BJ (cell line): ENCODE data around the gene ADAMTS3. TPM values are rescaled to one million over a fixed set of nuclear protein-coding genes. Genes with fewer than 3 reads are reported as not detected.

Experiments
- CTCF ChIA-PET: fragments of 350-600 bp; formaldehyde crosslinking; extraction: SDS; loops from one replicate; lab custom pipeline; 2021; ENCODE audit warnings: antibody characterized with exemption, inconsistent platforms; lab: Yijun Ruan, JAX
- POLR2A ChIA-PET: fragments of 300-600 bp; sonication (Branson Sonifier 250); formaldehyde crosslinking; extraction: SDS; loops from one replicate; lab custom pipeline; 2021; ENCODE audit warnings: antibody characterized with exemption; lab: Charles Lee
- DNase-seq: peaks from one replicate; pipeline ENCODE4 v3.0.0-alpha.2; 2011; ENCODE audit warnings: low read depth
- H3K27me3 ChIP-seq: 2 replicates; pipeline ENCODE4 v1.6.0; 2011; ENCODE audit warnings: low read length; ENCODE audit not compliant: control insufficient read depth, insufficient read depth
- H3K36me3 ChIP-seq: 2 replicates; pipeline ENCODE4 v1.5.1; 2011; ENCODE audit warnings: low read length; ENCODE audit not compliant: control insufficient read depth, insufficient read depth
- H3K4me3 ChIP-seq: 2 replicates; pipeline ENCODE4 v1.5.1; 2011; ENCODE audit warnings: low read depth, mild to moderate bottlenecking, control low read depth, low read length
- polyA plus RNA-seq: library from polyadenylated mRNA; depleted of rRNA; stranded (reverse); fragments of >200 nt; gene quantifications from 2 replicates; pipeline ENCODE4 v1.2.3, GENCODE V29; 2011
- TF ChIP-seq, protein P1 (sequence below): IDR thresholded peaks from 2 replicates; pipeline ENCODE4 v1.5.1; 2011; ENCODE audit warnings: low read depth, mild to moderate bottlenecking, control low read depth, inconsistent platforms, low read length, moderate library complexity; ENCODE audit not compliant: insufficient read depth

The ADAMTS3 gene
- polyA plus RNA-seq, 1 experiment, result 0.70 TPM

DNA sequence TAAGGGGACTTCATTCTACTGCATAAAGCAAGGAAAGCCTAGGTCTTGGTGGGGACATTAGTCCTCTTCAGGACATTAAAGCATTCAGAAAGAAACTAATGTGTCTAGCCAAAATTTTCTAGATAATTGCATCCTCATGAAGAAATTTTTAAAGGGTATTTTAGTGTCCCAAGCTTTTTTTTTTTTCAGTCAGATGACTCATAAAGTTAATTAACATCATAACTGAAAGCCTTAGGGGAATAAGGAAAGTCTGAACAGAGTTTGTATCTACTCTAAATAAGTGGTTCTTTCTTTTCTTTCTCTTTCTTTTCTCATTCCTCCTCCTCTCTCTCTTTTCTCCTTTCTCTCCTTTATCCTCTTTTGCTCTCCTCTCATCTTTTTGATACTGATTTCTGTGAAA lies 202.4 kb downstream of the ADAMTS3 start:
- no peaks in the 10 kb centered on the region for H3K36me3 ChIP-seq
- H3K4me3 ChIP-seq, result no peak overlapping the region
- no peaks in the 10 kb centered on the region for H3K27me3 ChIP-seq
- DNase-seq, result no peak
- CTCF ChIA-PET, result interaction anchor here (1.5 to 1.8 kb wide), 2 partner anchors 11 to 40 kb away, joined by 3 to 4 read pairs; no protein-coding TSS in a partner anchor
- TF ChIP-seq, protein P1, sequence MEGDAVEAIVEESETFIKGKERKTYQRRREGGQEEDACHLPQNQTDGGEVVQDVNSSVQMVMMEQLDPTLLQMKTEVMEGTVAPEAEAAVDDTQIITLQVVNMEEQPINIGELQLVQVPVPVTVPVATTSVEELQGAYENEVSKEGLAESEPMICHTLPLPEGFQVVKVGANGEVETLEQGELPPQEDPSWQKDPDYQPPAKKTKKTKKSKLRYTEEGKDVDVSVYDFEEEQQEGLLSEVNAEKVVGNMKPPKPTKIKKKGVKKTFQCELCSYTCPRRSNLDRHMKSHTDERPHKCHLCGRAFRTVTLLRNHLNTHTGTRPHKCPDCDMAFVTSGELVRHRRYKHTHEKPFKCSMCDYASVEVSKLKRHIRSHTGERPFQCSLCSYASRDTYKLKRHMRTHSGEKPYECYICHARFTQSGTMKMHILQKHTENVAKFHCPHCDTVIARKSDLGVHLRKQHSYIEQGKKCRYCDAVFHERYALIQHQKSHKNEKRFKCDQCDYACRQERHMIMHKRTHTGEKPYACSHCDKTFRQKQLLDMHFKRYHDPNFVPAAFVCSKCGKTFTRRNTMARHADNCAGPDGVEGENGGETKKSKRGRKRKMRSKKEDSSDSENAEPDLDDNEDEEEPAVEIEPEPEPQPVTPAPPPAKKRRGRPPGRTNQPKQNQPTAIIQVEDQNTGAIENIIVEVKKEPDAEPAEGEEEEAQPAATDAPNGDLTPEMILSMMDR, result no peak
- POLR2A ChIA-PET, result no interaction called here

DNA sequence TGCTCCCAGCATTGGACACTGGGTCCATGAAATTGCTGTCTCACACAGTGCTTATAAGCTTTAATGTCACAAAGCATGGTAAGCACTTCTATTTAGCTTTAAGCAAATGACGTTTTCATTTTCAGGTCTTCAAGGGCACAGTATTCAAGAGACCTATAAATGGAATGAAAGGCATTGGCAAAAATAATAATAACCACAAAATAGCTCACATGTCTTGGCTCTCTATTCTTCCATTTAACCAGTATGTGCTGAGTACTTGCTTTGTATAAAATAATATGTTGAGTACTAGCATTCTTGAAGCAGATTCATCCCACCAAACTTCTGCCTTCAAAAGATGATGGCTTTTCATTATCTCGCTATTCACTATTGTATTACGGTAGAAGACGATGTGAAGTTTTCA lies 203.0 kb downstream of the ADAMTS3 start:
- DNase-seq, result no peak
- ChIA-PET POLR2A (no interaction called here), CTCF (interaction anchor here (1.8 kb wide), 1 partner anchor 12 kb away, joined by 4 read pairs; no protein-coding TSS in a partner anchor)
- TF ChIP-seq, protein P1, result no peak
- Histone ChIP-seq H3K27me3 (no peaks in the 10 kb centered on the region), H3K4me3 (no peak overlapping the region), H3K36me3 (no peaks in the 10 kb centered on the region)

DNA sequence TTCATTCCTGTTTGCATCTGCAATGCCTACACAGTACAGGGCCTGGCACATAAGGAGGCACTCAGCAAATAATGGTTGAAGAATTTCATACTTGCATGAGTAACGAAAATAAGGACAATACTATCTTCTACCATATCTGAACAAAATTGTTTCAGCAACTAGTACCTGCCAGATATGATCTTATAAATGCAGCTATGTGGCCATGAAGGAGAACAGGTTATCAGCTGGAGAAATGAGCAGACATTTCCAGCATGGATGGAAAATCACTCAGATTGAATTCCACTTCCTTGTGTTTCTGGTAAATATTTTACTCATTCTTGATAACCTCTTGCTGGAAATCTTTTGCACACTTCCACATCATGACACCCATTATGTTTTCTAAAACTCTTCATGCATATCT lies 204.0 kb downstream of the ADAMTS3 start:
- no peak overlapping the region for H3K4me3 ChIP-seq
- ChIA-PET POLR2A (no interaction called here), CTCF (no interaction called here)
- no peaks in the 10 kb centered on the region for H3K36me3 ChIP-seq
- TF ChIP-seq, protein P1, result no peak
- no peaks in the 10 kb centered on the region for H3K27me3 ChIP-seq
- DNase-seq, result no peak

DNA sequence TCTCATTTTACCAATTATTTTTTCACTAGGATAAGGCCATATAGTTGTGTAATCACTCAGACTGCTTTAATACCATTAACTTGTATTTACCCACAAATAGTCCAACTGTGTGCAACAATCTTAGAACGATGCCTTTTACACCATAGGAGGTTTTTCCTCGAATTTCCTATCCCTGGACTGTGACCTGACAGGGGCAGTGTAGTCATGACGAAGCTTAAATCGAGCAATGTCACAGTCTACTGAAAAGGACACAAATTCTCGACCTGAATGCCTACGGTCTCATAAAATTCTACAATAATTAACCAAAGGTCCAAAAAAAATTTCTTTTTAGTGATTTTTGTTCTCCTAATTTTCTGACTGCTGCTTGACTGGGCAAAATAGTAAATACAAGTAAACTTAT lies 208.9 kb downstream of the ADAMTS3 start:
- CTCF ChIA-PET, result interaction anchor here (1.0 kb wide), 1 partner anchor 108 kb away, joined by 3 read pairs; no protein-coding TSS in a partner anchor
- H3K4me3 ChIP-seq, result no peak overlapping the region
- no peaks in the 10 kb centered on the region for H3K27me3 ChIP-seq
- TF ChIP-seq, protein P1, result no peak
- no peaks in the 10 kb centered on the region for H3K36me3 ChIP-seq
- DNase-seq, result no peak
- POLR2A ChIA-PET, result no interaction called here

DNA sequence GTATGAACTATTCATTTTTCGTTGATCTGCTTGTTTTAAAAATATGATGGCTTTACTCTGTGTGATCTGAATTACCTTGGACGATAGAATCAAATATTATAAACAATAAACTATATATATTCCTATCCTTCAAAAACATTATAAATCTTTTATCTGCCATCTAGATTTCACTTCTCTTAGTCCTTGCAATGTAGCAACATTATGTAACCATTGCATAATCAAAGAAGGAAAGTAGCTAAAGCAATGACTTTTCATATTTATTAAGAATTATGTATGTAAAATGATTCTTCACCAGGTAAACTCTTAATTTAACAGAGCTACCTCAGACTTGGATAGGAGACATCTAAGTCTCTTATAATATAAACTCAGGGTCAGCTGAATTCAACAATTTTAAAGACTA lies 210.5 kb downstream of the ADAMTS3 start:
- ChIA-PET POLR2A (interaction anchor here (0.5 kb wide), 1 partner anchor 1172 kb away, joined by 3 read pairs; no protein-coding TSS in a partner anchor), CTCF (interaction anchor here (0.6 kb wide), 1 partner anchor 585 kb away, joined by 5 read pairs; no protein-coding TSS in a partner anchor)
- H3K4me3 ChIP-seq, result no peak overlapping the region
- no peak for DNase-seq
- no peaks in the 10 kb centered on the region for H3K36me3 ChIP-seq
- no peaks in the 10 kb centered on the region for H3K27me3 ChIP-seq
- TF ChIP-seq, protein P1, result no peak
